ENCODE measurements around the gene SMIM33. TPM values are rescaled to one million over a fixed set of nuclear protein-coding genes. Genes with fewer than 3 reads are reported as not detected.
A peak's percentile ranks its signal among the peaks of the same experiment; 100 is the strongest.
"Not testable (repeated sequence)": the region's sequence is repeated elsewhere in the genome, so short reads cannot be mapped to it uniquely, and the experiment has no call there.

Gene SMIM33
- total RNA-seq, 1 donor from 2014 or later: not detected

DNA sequence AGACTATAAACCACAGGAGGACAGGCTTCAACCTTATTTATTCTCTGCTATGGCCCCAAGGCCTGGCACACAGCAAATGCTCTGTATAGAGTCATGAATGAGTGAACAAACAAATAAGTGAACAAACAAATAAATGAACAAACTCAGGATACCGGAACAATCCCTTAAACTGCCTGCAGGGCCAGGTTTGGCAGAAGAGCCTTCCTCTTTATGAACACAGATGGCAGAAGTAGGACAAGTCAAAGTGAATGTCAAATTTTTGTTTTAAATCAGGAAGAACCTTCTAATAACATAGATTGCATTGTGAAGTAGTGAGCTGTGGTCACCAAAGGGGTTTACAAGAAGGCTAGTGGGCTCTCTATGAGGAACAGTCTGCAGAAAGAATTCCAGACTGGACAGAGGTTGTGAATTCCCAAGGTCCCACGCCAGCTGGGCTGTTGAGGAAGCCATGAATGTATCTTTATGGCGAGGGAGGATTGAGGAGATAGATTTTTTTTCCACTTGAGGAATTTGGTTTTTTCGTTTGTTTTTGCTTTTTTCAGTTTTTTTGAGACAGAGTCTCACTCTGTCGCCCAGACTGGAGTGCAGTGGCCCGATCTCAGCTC lies 42.1 kb downstream of the SMIM33 start:
- no peak overlapping the region for H3K27ac ChIP-seq (replicated peaks)
- H3K36me3 ChIP-seq: no peaks in the 10 kb centered on the region
- H3K27me3 ChIP-seq (ENCODE audit: low read depth): no peaks in the 10 kb centered on the region
- intact Hi-C loops (cut with micrococcal nuclease): loop anchor here (2.0 kb wide), 1 partner anchor 90 kb away; no protein-coding TSS in a partner anchor
- no peak for DNase-seq
- H3K4me3 ChIP-seq: no peak overlapping the region
- TF ChIP-seq, protein P1, sequence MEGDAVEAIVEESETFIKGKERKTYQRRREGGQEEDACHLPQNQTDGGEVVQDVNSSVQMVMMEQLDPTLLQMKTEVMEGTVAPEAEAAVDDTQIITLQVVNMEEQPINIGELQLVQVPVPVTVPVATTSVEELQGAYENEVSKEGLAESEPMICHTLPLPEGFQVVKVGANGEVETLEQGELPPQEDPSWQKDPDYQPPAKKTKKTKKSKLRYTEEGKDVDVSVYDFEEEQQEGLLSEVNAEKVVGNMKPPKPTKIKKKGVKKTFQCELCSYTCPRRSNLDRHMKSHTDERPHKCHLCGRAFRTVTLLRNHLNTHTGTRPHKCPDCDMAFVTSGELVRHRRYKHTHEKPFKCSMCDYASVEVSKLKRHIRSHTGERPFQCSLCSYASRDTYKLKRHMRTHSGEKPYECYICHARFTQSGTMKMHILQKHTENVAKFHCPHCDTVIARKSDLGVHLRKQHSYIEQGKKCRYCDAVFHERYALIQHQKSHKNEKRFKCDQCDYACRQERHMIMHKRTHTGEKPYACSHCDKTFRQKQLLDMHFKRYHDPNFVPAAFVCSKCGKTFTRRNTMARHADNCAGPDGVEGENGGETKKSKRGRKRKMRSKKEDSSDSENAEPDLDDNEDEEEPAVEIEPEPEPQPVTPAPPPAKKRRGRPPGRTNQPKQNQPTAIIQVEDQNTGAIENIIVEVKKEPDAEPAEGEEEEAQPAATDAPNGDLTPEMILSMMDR (IDR thresholded peaks at IDR 0.05; ENCODE audit: borderline replicate concordance): no peak
- H3K9me3 ChIP-seq (replicated peaks): no peaks in the 10 kb centered on the region
- H3K4me1 ChIP-seq: peaks cover 16% of the 10 kb centered on the region

DNA sequence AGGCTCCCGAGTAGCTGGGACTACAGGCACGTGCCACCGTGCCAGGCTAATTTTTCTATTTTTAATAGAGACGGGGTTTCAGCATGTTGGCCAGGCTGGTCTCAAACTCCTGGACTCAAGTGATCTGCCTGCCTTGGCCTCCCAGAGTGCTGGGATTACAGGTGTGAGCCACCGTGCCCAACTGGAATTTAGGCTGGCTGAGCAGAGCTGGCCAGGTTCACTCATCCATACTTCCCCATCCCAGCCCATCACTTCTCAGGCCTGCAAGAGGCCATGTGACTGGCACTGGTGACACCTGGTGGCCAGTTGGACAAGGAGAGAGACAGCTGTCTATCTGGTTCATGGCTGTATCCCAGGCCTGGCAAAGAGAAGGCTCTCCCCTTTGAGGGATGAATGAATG lies 42.6 kb downstream of the SMIM33 start:
- not testable (repeated sequence) for H3K9me3 ChIP-seq (replicated peaks); H3K27me3 ChIP-seq (ENCODE audit: low read depth); H3K4me3 ChIP-seq; H3K36me3 ChIP-seq; H3K27ac ChIP-seq (replicated peaks)
- peak; percentile 83 for DNase-seq
- intact Hi-C loops (cut with micrococcal nuclease): loop anchor here (2.0 kb wide), 1 partner anchor 91 kb away; no protein-coding TSS in a partner anchor
- H3K4me1 ChIP-seq: peaks cover 17% of the 10 kb centered on the region
- TF ChIP-seq, protein P1 (IDR thresholded peaks at IDR 0.05; ENCODE audit: borderline replicate concordance): peak; percentile 85

DNA sequence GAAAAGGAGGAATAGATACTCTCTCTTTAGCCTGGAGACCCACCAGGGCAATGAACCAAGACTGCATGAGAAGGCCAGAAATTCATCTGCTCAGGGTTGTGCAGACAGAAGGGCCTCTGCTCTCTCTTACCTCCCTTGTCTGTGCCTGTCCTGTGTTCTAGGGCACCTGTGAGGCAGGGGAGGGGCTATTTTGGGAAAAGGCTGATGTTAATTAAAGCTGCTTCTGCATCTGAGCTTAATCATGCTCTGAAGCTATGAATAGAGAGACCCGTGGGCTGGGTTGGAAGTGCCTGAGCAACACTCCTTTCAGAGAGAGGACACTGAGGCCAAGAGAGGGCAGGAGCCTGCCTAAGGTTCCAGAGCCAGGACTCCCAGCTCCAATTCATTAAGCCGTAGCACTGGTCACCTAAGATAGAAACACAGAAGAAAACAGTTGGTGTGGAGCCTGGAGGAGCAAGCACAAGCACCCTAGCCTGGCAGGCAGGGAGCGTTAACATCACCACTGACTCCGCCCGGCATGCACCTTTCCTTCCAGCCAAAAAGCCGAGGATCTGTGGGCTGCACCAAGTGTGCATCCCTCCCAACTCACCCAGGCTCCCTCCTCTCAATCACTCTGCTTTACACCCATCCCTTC lies 43.2 kb downstream of the SMIM33 start:
- H3K9me3 ChIP-seq (replicated peaks): no peaks in the 10 kb centered on the region
- H3K4me3 ChIP-seq: no peak overlapping the region
- H3K27ac ChIP-seq (replicated peaks): no peak overlapping the region
- DNase-seq: no peak
- intact Hi-C loops (cut with micrococcal nuclease): loop anchor here (2.0 kb wide), 1 partner anchor 91 kb away; no protein-coding TSS in a partner anchor
- TF ChIP-seq, protein P1 (IDR thresholded peaks at IDR 0.05; ENCODE audit: borderline replicate concordance): peak; percentile 12
- no peaks in the 10 kb centered on the region for H3K36me3 ChIP-seq
- H3K4me1 ChIP-seq: peaks cover 20% of the 10 kb centered on the region
- no peaks in the 10 kb centered on the region for H3K27me3 ChIP-seq (ENCODE audit: low read depth)

DNA sequence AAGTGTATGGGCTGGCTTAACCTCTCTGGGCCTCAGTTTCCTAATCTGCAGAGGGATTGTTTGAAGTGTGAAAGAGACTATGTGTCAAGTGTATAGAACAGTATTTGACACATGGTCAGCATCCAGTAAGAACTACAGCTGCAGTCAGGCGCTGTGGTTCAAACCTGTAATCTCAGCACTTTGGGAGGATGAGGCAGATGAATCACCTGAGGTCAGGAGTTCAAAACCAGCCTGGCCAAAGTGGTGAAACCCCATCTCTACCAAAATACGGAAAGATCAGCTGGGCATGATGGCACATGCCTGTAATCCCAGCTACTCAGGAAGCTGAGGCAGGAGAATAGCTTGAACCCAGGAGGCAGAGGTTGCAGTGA lies 43.7 kb downstream of the SMIM33 start:
- intact Hi-C loops (cut with micrococcal nuclease): no loop called here

DNA sequence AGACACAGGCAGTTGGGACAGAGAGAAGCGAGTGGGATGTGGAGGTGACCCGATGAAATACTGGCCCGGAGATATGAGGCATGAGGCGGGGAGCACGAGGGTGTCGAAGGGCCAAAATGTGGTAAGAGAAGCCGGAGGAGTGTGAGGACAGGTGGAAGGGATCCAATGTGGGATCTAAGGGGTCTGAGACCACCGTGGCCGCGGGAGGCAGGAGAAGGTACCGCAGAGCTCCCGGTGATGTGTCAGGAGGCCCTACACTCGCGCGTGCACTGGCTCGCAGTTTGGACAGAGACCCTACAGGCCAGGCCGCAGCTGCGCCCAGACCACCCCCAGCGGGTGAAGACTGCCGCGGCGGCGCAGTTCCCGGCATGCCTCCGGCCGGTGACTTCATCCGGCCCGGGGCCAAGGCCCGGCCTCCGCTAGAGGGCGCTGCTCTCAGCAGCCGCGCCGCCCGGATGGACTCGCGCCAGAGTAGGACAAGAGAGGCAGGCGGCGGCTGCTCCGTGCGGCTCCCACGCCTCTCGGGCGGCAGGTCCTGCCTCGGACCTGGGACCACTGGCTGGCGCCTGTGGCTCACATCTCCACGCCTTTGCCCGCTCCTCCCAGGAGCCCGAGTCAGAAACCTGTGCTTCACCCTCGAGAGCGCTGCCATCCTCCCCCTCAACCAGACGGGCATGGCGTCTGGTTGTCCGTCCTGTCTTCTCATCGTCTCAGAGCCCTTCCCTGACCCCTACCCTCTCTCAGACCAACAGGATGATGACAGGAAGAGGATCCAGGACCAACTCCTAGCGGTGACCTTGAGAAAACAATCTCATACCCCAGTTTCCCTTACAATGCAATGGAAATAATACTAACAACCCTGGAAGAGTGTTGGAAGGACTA lies 47.1 kb downstream of the SMIM33 start:
- no peaks in the 10 kb centered on the region for H3K36me3 ChIP-seq
- no peaks in the 10 kb centered on the region for H3K27me3 ChIP-seq (ENCODE audit: low read depth)
- DNase-seq: peak; percentile 92
- H3K9me3 ChIP-seq (replicated peaks): no peaks in the 10 kb centered on the region
- peaks cover 20% of the 10 kb centered on the region for H3K4me1 ChIP-seq
- TF ChIP-seq, protein P1 (IDR thresholded peaks at IDR 0.05; ENCODE audit: borderline replicate concordance): peak; percentile 99
- H3K4me3 ChIP-seq: peak overlapping the region; percentile 69
- intact Hi-C loops (cut with micrococcal nuclease): no loop called here
- peak overlapping the region; percentile 90 for H3K27ac ChIP-seq (replicated peaks)

More for the DNA sequence above, 43.7 kb downstream of the SMIM33 start:
- H3K27me3 ChIP-seq (ENCODE audit: low read depth): no peaks in the 10 kb centered on the region
- H3K27ac ChIP-seq (replicated peaks): no peak overlapping the region
- H3K9me3 ChIP-seq (replicated peaks): no peaks in the 10 kb centered on the region
- H3K4me1 ChIP-seq: peaks cover 20% of the 10 kb centered on the region
- no peak for DNase-seq
- no peaks in the 10 kb centered on the region for H3K36me3 ChIP-seq
- H3K4me3 ChIP-seq: no peak overlapping the region
- TF ChIP-seq, protein P1 (IDR thresholded peaks at IDR 0.05; ENCODE audit: borderline replicate concordance): no peak

Data from left ventricle myocardium inferior (tissue), 1 donor.